ENCODE results near the gene KCNQ1.

The KCNQ1 gene

DNA sequence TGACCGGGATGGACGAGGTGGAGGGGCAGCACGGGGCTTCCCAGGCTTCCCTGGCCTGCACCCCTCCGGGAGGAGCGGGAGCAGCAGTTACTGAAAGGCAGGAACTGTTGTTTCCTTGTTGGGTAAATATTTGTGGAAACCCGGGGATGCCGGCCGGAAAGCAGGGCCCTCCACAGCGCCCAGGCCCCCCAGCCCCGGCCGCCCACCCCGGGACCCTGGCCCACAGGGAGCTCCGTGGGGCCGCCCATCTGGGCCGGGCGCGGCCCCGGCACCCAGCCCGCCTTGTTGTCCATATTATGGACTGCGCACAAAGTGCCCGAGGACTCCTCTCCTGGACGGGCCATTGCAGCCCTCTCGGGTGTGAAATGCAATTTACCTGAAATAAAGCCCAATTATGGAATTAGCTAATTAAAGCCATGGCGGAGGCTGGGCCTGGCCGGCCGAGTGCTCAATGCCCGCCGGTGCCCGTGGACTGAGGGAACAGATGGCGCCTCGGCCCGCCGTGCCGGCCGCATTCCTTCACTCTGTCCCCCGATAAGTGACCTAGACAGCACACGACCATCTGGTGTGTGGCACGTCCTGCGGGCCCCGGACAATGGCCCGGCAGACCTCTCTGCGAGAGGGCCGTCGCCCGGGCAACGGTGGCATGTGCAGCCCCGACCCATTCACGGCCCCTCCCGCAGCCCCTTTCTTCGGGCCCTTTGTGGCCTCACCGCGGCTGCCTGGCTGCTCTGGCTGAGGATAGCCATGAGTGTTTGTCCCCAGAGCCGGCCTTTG, 405.4 kb downstream of the KCNQ1 start:
- Histone ChIP-seq H3K27me3 (replicated peaks; ENCODE audit: control insufficient read depth, insufficient read depth, low read length) (no peaks in the 10 kb centered on the region; the same call in 1 of the 2 replicates), H3K36me3 (ENCODE audit: control insufficient read depth, insufficient read depth, low read length) (no peaks in the 10 kb centered on the region), H3K4me3 (replicated peaks; ENCODE audit: low read depth, low read length) (no peak overlapping the region)
- no peak for DNase-seq (ENCODE audit: extremely low read depth, insufficient read length)
- TF ChIP-seq, protein P1, sequence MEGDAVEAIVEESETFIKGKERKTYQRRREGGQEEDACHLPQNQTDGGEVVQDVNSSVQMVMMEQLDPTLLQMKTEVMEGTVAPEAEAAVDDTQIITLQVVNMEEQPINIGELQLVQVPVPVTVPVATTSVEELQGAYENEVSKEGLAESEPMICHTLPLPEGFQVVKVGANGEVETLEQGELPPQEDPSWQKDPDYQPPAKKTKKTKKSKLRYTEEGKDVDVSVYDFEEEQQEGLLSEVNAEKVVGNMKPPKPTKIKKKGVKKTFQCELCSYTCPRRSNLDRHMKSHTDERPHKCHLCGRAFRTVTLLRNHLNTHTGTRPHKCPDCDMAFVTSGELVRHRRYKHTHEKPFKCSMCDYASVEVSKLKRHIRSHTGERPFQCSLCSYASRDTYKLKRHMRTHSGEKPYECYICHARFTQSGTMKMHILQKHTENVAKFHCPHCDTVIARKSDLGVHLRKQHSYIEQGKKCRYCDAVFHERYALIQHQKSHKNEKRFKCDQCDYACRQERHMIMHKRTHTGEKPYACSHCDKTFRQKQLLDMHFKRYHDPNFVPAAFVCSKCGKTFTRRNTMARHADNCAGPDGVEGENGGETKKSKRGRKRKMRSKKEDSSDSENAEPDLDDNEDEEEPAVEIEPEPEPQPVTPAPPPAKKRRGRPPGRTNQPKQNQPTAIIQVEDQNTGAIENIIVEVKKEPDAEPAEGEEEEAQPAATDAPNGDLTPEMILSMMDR (IDR thresholded peaks at IDR 0.05; ENCODE audit: insufficient read depth, low read length, poor library complexity, severe bottlenecking) = no peak

GRCh38 chr11:2853401-2853800, 408.6 kb downstream of the KCNQ1 start:
- Histone ChIP-seq H3K4me3 (replicated peaks; ENCODE audit: low read depth, low read length) (no peak overlapping the region), H3K36me3 (ENCODE audit: control insufficient read depth, insufficient read depth, low read length) (no peaks in the 10 kb centered on the region), H3K27me3 (replicated peaks; ENCODE audit: control insufficient read depth, insufficient read depth, low read length) (no peaks in the 10 kb centered on the region; the same call in 1 of the 2 replicates)
- DNase-seq (ENCODE audit: extremely low read depth, insufficient read length) = no peak
- TF ChIP-seq, protein P1 (IDR thresholded peaks at IDR 0.05; ENCODE audit: insufficient read depth, low read length, poor library complexity, severe bottlenecking) = no peak

DNA sequence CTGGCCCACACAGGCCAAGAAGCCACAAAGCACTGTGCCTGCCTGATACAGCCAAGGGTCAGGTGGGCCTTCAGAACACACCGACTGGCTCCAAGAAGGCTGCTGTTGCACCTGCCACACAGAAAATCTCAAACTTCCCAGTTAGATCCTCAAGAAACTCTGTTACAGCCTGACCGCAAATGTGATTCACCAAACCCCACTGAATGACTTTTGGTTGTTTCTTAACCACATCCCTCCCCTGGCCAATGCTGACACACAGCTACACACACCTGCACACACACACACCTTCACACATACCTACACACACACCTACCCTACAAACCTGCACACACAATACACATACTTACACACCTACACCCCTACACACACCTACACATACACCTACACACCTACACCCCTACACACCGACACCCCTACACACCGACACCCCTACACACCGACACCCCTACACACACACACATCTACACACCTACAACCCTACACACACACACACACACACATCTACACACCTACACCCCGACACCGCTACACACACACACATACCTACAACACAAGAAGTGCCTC, 409.3 kb downstream of the KCNQ1 start:
- Histone ChIP-seq H3K4me3 (replicated peaks; ENCODE audit: low read depth, low read length) (no peak overlapping the region), H3K27me3 (replicated peaks; ENCODE audit: control insufficient read depth, insufficient read depth, low read length) (no peaks in the 10 kb centered on the region; the same call in 1 of the 2 replicates), H3K36me3 (ENCODE audit: control insufficient read depth, insufficient read depth, low read length) (no peaks in the 10 kb centered on the region)
- TF ChIP-seq, protein P1 (IDR thresholded peaks at IDR 0.05; ENCODE audit: insufficient read depth, low read length, poor library complexity, severe bottlenecking) = no peak
- DNase-seq (ENCODE audit: extremely low read depth, insufficient read length) = no peak

GRCh38 chr11:2855162-2855561, 410.4 kb downstream of the KCNQ1 start:
- no peaks in the 10 kb centered on the region; the same call in 1 of the 2 replicates for H3K27me3 ChIP-seq (replicated peaks; ENCODE audit: control insufficient read depth, insufficient read depth, low read length)
- H3K36me3 ChIP-seq (ENCODE audit: control insufficient read depth, insufficient read depth, low read length) = no peaks in the 10 kb centered on the region
- no peak overlapping the region for H3K4me3 ChIP-seq (replicated peaks; ENCODE audit: low read depth, low read length)
- TF ChIP-seq, protein P1 (IDR thresholded peaks at IDR 0.05; ENCODE audit: insufficient read depth, low read length, poor library complexity, severe bottlenecking) = no peak
- DNase-seq (ENCODE audit: extremely low read depth, insufficient read length) = no peak

GRCh38 chr11:2857276-2857675, 412.5 kb downstream of the KCNQ1 start:
- H3K27me3 ChIP-seq (replicated peaks; ENCODE audit: control insufficient read depth, insufficient read depth, low read length) = no peaks in the 10 kb centered on the region; the same call in 1 of the 2 replicates
- TF ChIP-seq, protein P1 (IDR thresholded peaks at IDR 0.05; ENCODE audit: insufficient read depth, low read length, poor library complexity, severe bottlenecking) = no peak
- DNase-seq (ENCODE audit: extremely low read depth, insufficient read length) = no peak

More at GRCh38 chr11:2857276-2857675, 412.5 kb downstream of the KCNQ1 start:
- H3K4me3 ChIP-seq (replicated peaks; ENCODE audit: low read depth, low read length) = no peak overlapping the region
- H3K36me3 ChIP-seq (ENCODE audit: control insufficient read depth, insufficient read depth, low read length) = no peaks in the 10 kb centered on the region

Measured in GM06990 (cell line).